ENCODE results near the gene ZNF439. TPM values are rescaled to one million over a fixed set of nuclear protein-coding genes. Genes with fewer than 3 reads are reported as not detected.
A peak's percentile ranks its signal among the peaks of the same experiment; 100 is the strongest.
"Not testable (repeated sequence)": the region's sequence is repeated elsewhere in the genome, so short reads cannot be mapped to it uniquely, and the experiment has no call there.

Gene ZNF439
- total RNA-seq, 6 donors from 2014 or later, result 6.8 to 27.2 (median 11.9) TPM

DNA sequence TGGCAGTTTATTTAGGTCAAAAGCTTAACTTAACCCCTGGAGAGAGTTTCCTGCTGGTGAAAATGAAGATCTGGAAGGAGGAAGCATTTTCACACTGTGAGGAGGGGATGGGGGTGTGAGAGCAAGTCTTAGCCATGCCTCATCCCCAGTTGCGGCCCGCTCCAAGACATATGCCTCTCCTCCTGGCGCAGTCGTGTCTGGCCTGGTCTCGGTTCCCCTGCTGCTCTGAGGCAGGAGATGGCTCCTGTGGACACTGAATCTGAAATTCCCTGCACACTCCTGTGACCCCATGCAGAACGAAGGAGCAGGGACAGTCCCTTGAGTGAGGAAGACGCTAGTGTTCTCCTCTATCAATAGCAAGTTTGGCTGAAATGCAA is 38.7 kb downstream of the ZNF439 start:
- peak overlapping the region; percentile 77 to 92 (median 88) for H3K27ac ChIP-seq
- TF ChIP-seq POLR2A (IDR thresholded peaks at IDR 0.05) (no peak), POLR2AphosphoS5 (IDR thresholded peaks at IDR 0.05) (no peak), EP300 (IDR thresholded peaks at IDR 0.05) (no peak)
- TF ChIP-seq, protein P1, sequence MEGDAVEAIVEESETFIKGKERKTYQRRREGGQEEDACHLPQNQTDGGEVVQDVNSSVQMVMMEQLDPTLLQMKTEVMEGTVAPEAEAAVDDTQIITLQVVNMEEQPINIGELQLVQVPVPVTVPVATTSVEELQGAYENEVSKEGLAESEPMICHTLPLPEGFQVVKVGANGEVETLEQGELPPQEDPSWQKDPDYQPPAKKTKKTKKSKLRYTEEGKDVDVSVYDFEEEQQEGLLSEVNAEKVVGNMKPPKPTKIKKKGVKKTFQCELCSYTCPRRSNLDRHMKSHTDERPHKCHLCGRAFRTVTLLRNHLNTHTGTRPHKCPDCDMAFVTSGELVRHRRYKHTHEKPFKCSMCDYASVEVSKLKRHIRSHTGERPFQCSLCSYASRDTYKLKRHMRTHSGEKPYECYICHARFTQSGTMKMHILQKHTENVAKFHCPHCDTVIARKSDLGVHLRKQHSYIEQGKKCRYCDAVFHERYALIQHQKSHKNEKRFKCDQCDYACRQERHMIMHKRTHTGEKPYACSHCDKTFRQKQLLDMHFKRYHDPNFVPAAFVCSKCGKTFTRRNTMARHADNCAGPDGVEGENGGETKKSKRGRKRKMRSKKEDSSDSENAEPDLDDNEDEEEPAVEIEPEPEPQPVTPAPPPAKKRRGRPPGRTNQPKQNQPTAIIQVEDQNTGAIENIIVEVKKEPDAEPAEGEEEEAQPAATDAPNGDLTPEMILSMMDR (IDR thresholded peaks at IDR 0.05), result no peak
- H3K4me3 ChIP-seq, result peak overlapping the region in 3 of 4 donors; percentile 66 to 81 (median 68)

DNA sequence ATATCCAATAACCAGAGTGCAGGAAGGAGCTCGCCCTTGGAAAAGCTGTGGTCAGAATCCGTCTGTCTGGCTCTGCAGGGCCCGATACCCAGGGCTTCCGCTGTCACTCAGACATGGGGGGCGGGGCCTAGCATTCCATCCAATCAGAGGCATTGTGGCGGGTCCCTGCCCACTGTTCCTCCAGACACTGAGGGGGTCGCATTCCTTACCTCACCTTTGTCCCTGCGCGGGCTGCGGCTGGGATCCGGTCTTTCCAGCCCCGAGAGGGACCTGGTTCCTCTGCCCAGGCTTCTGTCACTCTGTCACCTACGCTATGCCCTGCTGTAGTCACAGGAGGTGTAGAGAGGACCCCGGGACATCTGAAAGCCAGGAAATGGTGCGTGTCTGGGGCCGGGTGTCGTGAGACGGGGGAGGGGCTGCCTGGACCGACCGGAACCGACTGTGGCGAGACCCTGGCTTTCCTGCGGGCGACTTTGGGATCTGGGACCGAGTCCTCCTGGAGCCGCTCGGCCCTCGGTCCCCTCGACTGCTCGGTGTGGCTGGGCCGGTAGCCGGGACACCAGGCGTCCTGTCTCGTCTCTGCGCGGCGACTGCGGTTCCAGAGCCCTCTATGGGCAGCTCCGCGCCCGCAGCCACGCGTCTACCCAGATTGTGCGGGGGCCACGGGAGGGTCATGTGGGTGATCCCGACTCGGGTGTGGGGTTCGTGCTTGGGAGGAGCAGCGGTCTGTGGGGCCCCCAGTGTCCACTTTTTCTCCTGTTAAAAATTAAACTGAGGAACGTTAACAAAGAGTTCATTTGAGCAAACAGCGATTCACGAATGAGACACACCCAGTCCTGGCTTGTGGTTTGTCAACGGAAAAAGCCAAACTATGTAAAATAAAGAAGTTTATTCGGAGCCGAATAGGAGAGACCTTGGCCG is 39.3 kb downstream of the ZNF439 start, which contains the start of gene ZNF69:
Gene ZNF69, plus strand, starts transcription at position 172 of the 921 bp plus-strand sequence. Its CDS starts 142 bp downstream, at position 314.
- H3K27me3 ChIP-seq, result no peaks in the 10 kb centered on the region
- H3K4me3 ChIP-seq, result peak within 1 kb of the TSS; percentile 56 to 81 (median 67)
- peak within 1 kb of the TSS; percentile 77 to 92 (median 88) for H3K27ac ChIP-seq
- ATAC-seq (ENCODE audit: low FRiP score in 2 of 2), result peak; percentile 97 to 98
- peaks cover 7 to 17% (median 15%) of the 10 kb centered on the region in 4 donors for H3K4me1 ChIP-seq
- no peaks in the 10 kb centered on the region for H3K36me3 ChIP-seq
- TF ChIP-seq, protein P1 (IDR thresholded peaks at IDR 0.05), result peak in 4 of 6 experiments; percentile 14 to 44 (median 33)
- TF ChIP-seq POLR2AphosphoS5 (IDR thresholded peaks at IDR 0.05) (peak in 1 of 2 donors; percentile 72), EP300 (IDR thresholded peaks at IDR 0.05) (no peak), POLR2A (IDR thresholded peaks at IDR 0.05) (peak in 3 of 4 donors; percentile 39 to 79 (median 67))
- WGBS, 2 donors, result 1 to 2% methylated on average over 11 to 28 of the region's 56 CpGs
- DNase-seq, result peak; percentile 90 to 95
- no peaks in the 10 kb centered on the region for H3K9me3 ChIP-seq

More for the DNA sequence above, 38.7 kb downstream of the ZNF439 start:
- ATAC-seq (ENCODE audit: low FRiP score in 2 of 2), result peak; percentile 28 to 62
- Histone ChIP-seq H3K9me3 (no peaks in the 10 kb centered on the region), H3K4me1 (peaks cover 7 to 17% (median 15%) of the 10 kb centered on the region in 4 donors), H3K27me3 (no peaks in the 10 kb centered on the region), H3K36me3 (no peaks in the 10 kb centered on the region)
- 11 to 17% methylated on average over 4 to 7 of the region's 7 CpGs for WGBS, 2 donors
- DNase-seq, result no peak

DNA sequence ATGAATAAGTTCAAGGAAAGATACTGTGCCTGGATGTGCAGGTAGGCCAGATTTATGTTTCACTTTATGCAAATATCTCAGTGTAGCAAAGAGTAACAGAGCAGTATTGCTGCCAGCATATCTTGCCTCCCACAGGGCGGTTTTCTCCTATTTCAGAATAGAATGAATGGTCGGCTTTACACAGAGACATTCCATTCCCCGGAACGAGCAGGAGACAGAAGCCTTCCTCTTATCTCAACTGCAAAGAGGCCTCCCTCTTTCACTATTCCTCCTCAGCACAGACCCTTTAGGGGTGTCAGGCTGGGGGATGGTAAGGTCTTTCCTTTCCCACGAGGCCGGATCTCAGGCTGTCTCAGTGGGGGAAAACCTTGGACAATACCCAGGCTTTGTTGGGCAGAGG is 41.4 kb downstream of the ZNF439 start:
- H3K9me3 ChIP-seq; ATAC-seq (ENCODE audit: low FRiP score in 2 of 2); H3K36me3 ChIP-seq; H3K4me3 ChIP-seq; DNase-seq; H3K27ac ChIP-seq; H3K27me3 ChIP-seq: not testable (repeated sequence)
- peaks cover 7 to 17% (median 15%) of the 10 kb centered on the region in 4 donors for H3K4me1 ChIP-seq
- 67 to 74% methylated on average over 6 of the region's 6 CpGs for WGBS, 2 donors

DNA sequence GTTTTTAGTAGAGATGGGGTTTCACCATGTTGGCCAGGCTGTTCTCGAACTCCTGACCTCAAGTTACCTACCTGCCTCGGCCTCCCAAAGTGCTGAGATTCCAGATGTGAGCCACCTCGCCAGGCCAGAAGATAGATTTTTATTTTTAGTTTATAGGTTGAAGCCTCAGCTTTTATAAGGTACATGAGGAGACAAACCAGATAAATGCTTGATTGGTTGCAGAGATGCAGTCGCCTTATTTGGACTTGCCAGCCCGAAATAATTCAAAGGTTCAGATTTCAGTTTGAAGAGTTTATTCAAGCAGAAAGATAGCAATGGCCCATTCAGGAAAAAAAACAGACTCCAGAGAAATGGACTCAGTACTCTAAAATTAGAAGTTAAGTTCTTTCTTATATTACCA is 42.1 kb downstream of the ZNF439 start:
- DNase-seq, result no peak
- Histone ChIP-seq H3K9me3 (peaks cover 0 to 3% (median 0%) of the 10 kb centered on the region in 4 donors), H3K27ac (no peak overlapping the region), H3K4me3 (no peak overlapping the region), H3K36me3 (peaks cover 0 to 4% (median 0%) of the 10 kb centered on the region in 4 donors), H3K27me3 (no peaks in the 10 kb centered on the region), H3K4me1 (peaks cover 7 to 17% (median 15%) of the 10 kb centered on the region in 4 donors)
- TF ChIP-seq, protein P1 (IDR thresholded peaks at IDR 0.05), result no peak
- TF ChIP-seq POLR2A (IDR thresholded peaks at IDR 0.05) (no peak), POLR2AphosphoS5 (IDR thresholded peaks at IDR 0.05) (no peak), EP300 (IDR thresholded peaks at IDR 0.05) (no peak)
- ATAC-seq (ENCODE audit: low FRiP score in 2 of 2), result no peak
- WGBS, 2 donors, result 92 to 95% methylated on average over 5 of the region's 5 CpGs

DNA sequence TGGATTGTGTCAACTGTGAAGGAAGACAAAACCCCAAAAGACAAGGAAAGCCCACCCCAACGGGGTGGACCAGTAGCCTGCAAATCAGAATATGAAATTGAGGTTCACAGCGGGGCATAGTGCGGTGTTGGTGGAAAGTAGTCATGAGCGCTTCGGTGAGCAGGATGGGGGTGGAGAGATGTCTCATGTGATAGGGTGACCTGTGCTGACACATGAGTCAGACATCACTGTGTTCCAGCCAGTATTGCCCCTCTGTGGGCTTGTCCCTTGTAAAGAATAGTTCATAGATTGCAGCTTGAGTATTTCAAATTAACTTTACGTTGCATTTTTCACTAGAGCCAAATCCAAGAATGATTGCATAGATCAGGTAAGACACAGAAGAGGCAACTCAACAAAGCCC is 46.3 kb downstream of the ZNF439 start:
- Histone ChIP-seq H3K9me3 (peaks cover under 1 to 22% (median 17%) of the 10 kb centered on the region in 4 donors), H3K4me3 (no peak overlapping the region), H3K4me1 (no peaks in the 10 kb centered on the region), H3K36me3 (peaks cover 0 to 4% (median 0%) of the 10 kb centered on the region in 4 donors), H3K27ac (no peak overlapping the region), H3K27me3 (no peaks in the 10 kb centered on the region)
- DNase-seq (no peak), ATAC-seq (ENCODE audit: low FRiP score in 2 of 2) (no peak)
- 95 to 96% methylated on average over 6 of the region's 6 CpGs for WGBS, 2 donors
- TF ChIP-seq, protein P1 (IDR thresholded peaks at IDR 0.05), result no peak
- TF ChIP-seq POLR2AphosphoS5 (IDR thresholded peaks at IDR 0.05) (no peak), EP300 (IDR thresholded peaks at IDR 0.05) (no peak), POLR2A (IDR thresholded peaks at IDR 0.05) (no peak)

Measured in upper lobe of left lung (tissue), 6 donors.